GM13976 (cell line): ENCODE measurements around the gene ADPRH.
A peak's percentile ranks its signal among the peaks of the same experiment; 100 is the strongest.
"Not testable (repeated sequence)": the region's sequence is repeated elsewhere in the genome, so short reads cannot be mapped to it uniquely, and the experiment has no call there.

Source experiments
- DNase-seq: peaks from one replicate; pipeline ENCODE4 v3.0.0; 2012; ENCODE audit warnings: low spot score
- in situ Hi-C: fragments of 300-500 bp; cut with MboI; formaldehyde crosslinking; loops from one replicate; pipeline ENCODE4 v1.12.0; 2022; ENCODE audit warnings: low sequenced_read_pairs, mixed read lengths, inconsistent platforms; ENCODE audit not compliant: unreplicated experiment
- TF ChIP-seq, protein P1 (sequence below): IDR thresholded peaks from 2 replicates; pipeline ENCODE4 v1.5.1; 2012; ENCODE audit warnings: borderline replicate concordance, mild to moderate bottlenecking; ENCODE audit not compliant: insufficient read depth; ENCODE audit errors: extremely low read depth, missing control alignments, control extremely low read depth

ADPRH gene

DNA sequence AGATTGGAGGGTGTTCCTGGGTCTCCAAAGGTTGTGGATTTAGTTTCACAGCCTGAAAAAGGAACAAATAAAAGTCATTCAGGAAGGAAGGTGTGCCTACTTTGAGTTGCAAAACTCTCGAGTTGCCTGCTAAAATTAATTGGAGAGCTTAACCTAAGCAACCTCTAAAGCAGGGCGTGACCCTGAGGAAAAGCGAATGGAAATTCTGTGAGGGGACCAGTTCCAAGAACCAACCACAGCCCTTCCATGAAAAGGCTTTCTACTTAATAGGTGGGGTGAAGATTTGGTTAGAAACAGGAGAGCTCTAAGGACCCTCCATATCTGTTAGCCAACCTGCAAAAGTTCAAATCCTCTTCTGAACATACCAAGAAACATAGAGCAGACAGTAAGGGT lies 21.4 kb upstream of the ADPRH start:
- TF ChIP-seq, protein P1, sequence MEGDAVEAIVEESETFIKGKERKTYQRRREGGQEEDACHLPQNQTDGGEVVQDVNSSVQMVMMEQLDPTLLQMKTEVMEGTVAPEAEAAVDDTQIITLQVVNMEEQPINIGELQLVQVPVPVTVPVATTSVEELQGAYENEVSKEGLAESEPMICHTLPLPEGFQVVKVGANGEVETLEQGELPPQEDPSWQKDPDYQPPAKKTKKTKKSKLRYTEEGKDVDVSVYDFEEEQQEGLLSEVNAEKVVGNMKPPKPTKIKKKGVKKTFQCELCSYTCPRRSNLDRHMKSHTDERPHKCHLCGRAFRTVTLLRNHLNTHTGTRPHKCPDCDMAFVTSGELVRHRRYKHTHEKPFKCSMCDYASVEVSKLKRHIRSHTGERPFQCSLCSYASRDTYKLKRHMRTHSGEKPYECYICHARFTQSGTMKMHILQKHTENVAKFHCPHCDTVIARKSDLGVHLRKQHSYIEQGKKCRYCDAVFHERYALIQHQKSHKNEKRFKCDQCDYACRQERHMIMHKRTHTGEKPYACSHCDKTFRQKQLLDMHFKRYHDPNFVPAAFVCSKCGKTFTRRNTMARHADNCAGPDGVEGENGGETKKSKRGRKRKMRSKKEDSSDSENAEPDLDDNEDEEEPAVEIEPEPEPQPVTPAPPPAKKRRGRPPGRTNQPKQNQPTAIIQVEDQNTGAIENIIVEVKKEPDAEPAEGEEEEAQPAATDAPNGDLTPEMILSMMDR, result no peak

DNA sequence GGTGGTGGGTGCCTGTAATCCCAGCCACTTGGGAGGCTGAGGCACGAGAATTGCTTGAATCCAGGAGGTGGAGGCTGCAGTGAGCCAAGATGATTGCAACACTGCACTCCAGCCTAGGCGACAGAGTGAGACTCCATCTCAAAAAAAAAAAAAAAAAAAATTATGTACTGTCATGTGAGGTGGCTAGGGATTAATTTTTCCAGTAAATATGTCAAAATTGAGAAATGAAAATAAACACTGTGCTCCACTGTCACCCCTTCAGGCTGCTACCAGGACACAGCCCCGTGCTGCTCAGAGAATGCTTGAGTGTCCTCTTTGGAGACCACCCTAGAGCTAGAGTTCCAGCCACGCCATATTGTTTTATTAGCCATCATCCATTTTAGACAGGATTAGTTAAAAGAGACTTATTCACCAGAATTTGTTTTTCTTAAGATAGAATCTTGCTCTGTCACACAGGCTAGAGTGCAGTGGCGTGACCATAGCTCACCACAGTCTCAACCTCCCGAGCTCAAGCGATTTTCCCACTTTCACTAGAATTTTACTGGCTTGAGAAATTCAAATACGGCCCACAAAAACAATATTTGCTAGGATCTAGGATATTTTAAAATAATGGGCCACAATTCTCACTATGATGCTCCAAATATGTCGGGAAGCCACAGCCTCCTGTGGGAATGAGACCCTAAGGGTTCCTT lies 20.5 kb upstream of the ADPRH start:
- no peak for DNase-seq

More for the DNA sequence above, 21.4 kb upstream of the ADPRH start:
- no peak for DNase-seq
- in situ Hi-C loops, result no loop called here

DNA sequence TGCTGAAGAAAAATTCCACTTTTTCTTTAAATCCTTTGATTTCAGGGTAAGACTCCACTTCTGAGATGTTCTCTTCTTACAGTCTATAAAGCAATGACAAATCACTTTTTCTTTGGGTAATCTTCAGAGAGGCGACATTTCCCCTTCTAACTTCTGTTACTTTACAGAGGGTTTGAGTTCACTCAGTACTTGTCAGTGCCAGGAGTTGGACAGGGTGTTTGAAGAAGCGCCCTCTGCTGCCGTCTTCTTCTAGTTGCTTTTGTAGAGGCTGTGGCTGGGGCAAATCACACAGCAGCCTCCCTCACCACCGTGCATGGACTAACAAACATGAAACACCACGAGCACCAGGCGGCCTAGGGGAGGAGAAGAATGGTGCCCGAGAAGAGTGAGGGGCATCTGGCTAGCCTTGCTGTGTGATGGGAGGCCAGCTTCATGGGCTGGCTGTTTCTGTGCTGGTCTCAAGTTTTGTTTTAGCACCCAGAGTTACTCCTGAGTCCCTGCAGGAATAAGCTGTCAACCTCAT lies 19.8 kb upstream of the ADPRH start, which contains the start of gene CD80:
Gene CD80 (minus strand): TSS at position 174 of the 523 bp plus-strand sequence. CDS start 1,886 bp downstream, outside the sequence.
- TF ChIP-seq, protein P1, result peak; percentile 64
- DNase-seq, result peak; percentile 59
- in situ Hi-C loops, result no loop called here

More for the DNA sequence above, 20.5 kb upstream of the ADPRH start:
- in situ Hi-C loops, result no loop called here
- TF ChIP-seq, protein P1, result no peak

DNA sequence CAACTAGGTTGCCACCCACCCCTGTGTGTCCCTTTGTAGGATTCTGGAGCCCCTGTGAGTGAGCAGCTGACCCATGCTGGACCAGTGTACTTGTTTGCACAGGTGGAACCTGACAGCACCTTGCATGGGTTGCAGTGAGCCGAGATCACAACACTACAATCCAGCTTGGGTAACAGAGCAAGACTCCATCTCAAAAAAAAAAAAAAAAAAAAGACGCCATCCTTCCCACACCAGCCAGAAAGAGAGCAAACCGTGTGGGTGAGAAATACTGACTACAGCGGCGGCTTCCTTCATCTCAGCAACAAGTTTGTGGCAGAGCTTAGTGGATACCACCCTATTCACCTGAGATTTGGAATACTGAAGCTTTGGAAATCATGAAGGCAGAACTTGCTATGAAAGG lies 19.1 kb upstream of the ADPRH start:
- TF ChIP-seq, protein P1, result no peak
- in situ Hi-C loops, result loop anchor here (10.0 kb wide), 1 partner anchor 125 kb away; no protein-coding TSS in a partner anchor
- no peak for DNase-seq

DNA sequence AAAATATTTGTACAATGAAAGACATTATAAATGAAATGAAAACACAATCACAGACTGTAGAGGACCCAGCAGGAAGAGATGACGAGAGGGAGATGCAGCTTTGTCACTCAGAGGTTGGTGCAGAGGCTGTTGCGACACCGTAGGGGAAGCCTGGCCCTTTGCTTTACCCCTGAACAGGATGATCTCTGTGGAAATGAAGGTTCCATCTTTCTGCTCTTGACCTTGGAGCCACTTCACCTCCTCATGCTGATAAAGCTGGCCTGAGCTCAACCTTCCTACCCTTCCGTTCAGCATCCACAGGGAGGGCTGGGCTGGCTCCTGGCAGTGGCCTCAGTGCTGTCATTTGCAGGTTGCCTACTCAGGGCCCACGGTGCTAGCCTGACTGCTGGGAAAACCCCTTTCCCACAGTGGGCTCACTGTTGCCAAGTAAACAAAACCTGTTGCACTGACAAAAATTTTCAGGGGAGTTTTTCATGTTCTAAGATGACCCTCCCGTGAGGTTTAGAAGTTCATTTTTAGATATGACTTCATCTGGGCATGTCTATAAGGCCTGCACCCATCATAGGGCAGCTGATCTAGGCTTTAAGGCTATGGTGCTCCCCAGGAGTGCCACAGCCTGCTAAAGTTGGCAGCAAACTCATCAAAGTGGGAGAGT lies 16.9 kb upstream of the ADPRH start:
- DNase-seq, result peak; percentile 69
- in situ Hi-C loops, result loop anchor here (10.0 kb wide), 1 partner anchor 122 kb away; no protein-coding TSS in a partner anchor

DNA sequence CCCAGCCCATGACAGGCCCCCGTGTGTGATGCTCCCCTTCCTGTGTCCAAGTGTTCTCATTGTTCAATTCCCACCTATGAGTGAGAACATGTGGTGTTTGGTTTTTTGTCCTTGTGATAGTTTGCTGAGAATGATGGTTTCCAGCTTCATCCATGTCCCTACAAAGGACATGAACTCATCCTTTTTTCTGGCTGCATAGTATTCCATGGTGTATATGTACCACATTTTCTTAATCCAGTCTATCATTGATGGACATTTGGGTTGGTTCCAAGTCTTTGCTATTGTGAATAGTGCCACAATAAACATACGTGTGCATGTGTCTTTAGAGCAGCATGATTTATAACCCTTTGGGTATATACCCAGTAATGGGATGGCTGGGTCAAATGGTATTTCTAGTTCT lies 16.0 kb upstream of the ADPRH start:
- not testable (repeated sequence) for DNase-seq
- in situ Hi-C loops, result loop anchor here (10.0 kb wide), 1 partner anchor 121 kb away; no protein-coding TSS in a partner anchor

More for the DNA sequence above, 16.9 kb upstream of the ADPRH start:
- TF ChIP-seq, protein P1, result no peak

DNA sequence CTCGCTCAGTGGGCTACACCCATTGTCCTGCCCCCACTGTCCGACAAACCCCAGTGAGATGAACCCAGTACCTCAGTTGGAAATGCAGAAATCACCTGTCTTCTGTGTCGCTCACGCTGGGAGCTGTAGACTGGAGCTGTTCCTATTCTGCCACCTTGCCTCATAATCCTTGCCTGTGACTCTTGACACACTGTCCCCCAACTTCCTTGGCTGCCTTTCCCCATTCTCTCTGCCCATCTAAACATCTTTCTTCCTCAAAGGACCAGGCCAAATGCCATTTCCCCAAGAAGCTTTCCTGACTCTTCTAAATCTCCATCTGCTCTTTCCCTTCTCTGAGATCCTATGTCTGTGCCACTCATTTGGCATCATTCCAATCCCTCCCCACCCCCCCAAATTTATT lies 10.1 kb upstream of the ADPRH start:
- in situ Hi-C loops, result loop anchor here (10.0 kb wide), 1 partner anchor 116 kb away; no protein-coding TSS in a partner anchor
- TF ChIP-seq, protein P1, result no peak
- DNase-seq, result no peak
